ENCODE results near the gene MINDY4.

- TF ChIP-seq CTCF (IDR thresholded peaks at IDR 0.05) (no peak), POLR2A (IDR thresholded peaks at IDR 0.05) (no peak)
Observed at GRCh38 chr7:30923009-30923773, 152.0 kb downstream of the MINDY4 start.

Measured in right lobe of liver (tissue), 4 donors.